Keratinocyte (primary cell): ENCODE measurements around the gene CLHC1.

Source experiments
- CTCF ChIP-seq, 3 experiments: IDR thresholded peaks in 1 of 3; conservative IDR thresholded peaks in 1 of 3; optimal IDR thresholded peaks in 1 of 3; 2 replicates in 2 of 3; 3 replicates in 1 of 3; pipeline versions ENCODE3 to v1.5.1; 2011; ENCODE audit warnings: low read length in 3 of 3, mild to moderate bottlenecking in 3 of 3, moderate library complexity in 2 of 3, control low read depth in 1 of 3, inconsistent platforms in 1 of 3; ENCODE audit not compliant: insufficient read depth in 2 of 3; ENCODE audit errors: extremely low read depth in 1 of 3
- EZH2 ChIP-seq: IDR thresholded peaks from one replicate; pipeline ENCODE4 v1.6.1; 2012; ENCODE audit warnings: inconsistent platforms, mild to moderate bottlenecking, low read length, moderate library complexity

- TF ChIP-seq CTCF (optimal IDR thresholded peaks at IDR 0.05 in 1 of 3, IDR thresholded peaks at IDR 0.05 in 1 of 3, conservative IDR thresholded peaks at IDR 0.05 in 1 of 3; ENCODE audit: extremely low read depth in 1 of 3, insufficient read depth in 2 of 3, low read length in 3 of 3) = no peak
- no peak for TF ChIP-seq EZH2
These were observed 93.2 kb downstream of the CLHC1 start for GRCh38 chr2:55138882-55139229.
